H1 (cell line): ENCODE data around the gene TATDN2. TPM values are rescaled to one million over a fixed set of nuclear protein-coding genes. Genes with fewer than 3 reads are reported as not detected.

Source experiments
- CTCF ChIA-PET: fragments of 300-600 bp; sonication (Branson Sonifier 250); formaldehyde crosslinking; loops from one replicate; lab custom pipeline; 2021; ENCODE audit not compliant: partially characterized antibody; lab: Charles Lee
- POLR2A ChIA-PET: fragments of 300-600 bp; sonication (Branson Sonifier 250); formaldehyde crosslinking; loops from one replicate; lab custom pipeline; 2021; ENCODE audit warnings: inconsistent platforms; ENCODE audit not compliant: partially characterized antibody; lab: Charles Lee
- DNase-seq, 2 experiments: peaks; one replicate each; pipeline versions ENCODE4 v3.0.0 to v3.0.0-alpha.2; 2010 to 2022; ENCODE audit warnings: low spot score in 2 of 2, low read depth in 1 of 2, mixed read lengths in 1 of 2
- FAIRE-seq: peaks from 2 replicates; lab custom pipeline; 2011; peaks lifted over from hg19 to GRCh38; lab: Jason Lieb, UNC
- H2AFZ ChIP-seq: 2 replicates; pipeline ENCODE4 v1.8.1; 2012; ENCODE audit warnings: low read length, inconsistent platforms
- H2AK5ac ChIP-seq: 2 replicates; pipeline ENCODE4 v1.6.1; 2013; ENCODE audit warnings: low read depth, low read length
- H2BK120ac ChIP-seq: replicated peaks from 2 replicates; pipeline ENCODE3; 2013; ENCODE audit warnings: low read depth, low read length, inconsistent platforms
- H2BK12ac ChIP-seq: 2 replicates; pipeline ENCODE4 v1.6.1; 2013; ENCODE audit warnings: low read depth, low read length
- H2BK15ac ChIP-seq: 2 replicates; pipeline ENCODE4 v1.6.1; 2013; ENCODE audit warnings: low read length
- H2BK20ac ChIP-seq: 2 replicates; pipeline ENCODE4 v1.6.1; 2013; ENCODE audit warnings: low read length
- H2BK5ac ChIP-seq: 2 replicates; pipeline ENCODE4 v1.6.1; 2013; ENCODE audit warnings: low read depth, low read length
- H3K14ac ChIP-seq: 2 replicates; pipeline ENCODE4 v1.6.1; 2013; ENCODE audit warnings: inconsistent platforms; ENCODE audit not compliant: insufficient read length
- H3K18ac ChIP-seq: 2 replicates; pipeline ENCODE4 v1.6.1; 2013; ENCODE audit warnings: low read length; ENCODE audit errors: extremely low read depth
- H3K23ac ChIP-seq: 2 replicates; pipeline ENCODE4 v1.6.1; 2013; ENCODE audit warnings: inconsistent platforms; ENCODE audit not compliant: insufficient read length
- H3K23me2 ChIP-seq: 2 replicates; pipeline ENCODE4 v1.6.1; 2013; ENCODE audit warnings: low read depth, low read length
- H3K27ac ChIP-seq: 2 replicates; pipeline ENCODE4 v1.6.1; 2011; ENCODE audit warnings: low read depth, low read length, inconsistent platforms
- H3K27me3 ChIP-seq, 4 experiments: replicated peaks in 1 of 4; 1 replicate in 1 of 4; 2 replicates in 3 of 4; pipeline versions ENCODE4 v1.6.1 to v1.8.1; 2011 to 2013; ENCODE audit warnings: low read length in 3 of 4, mild to moderate bottlenecking in 3 of 4, inconsistent platforms in 2 of 4, mixed read lengths in 2 of 4, moderate library complexity in 1 of 4; ENCODE audit not compliant: control insufficient read depth in 3 of 4, insufficient read depth in 3 of 4; ENCODE audit errors: extremely low read depth in 1 of 4
- H3K36me3 ChIP-seq, 4 experiments: 2 replicates each; pipeline versions ENCODE4 v1.6.1 to v1.8.1; 2011 to 2013; ENCODE audit warnings: mild to moderate bottlenecking in 4 of 4, low read length in 3 of 4, moderate library complexity in 2 of 4, control low read depth in 1 of 4, inconsistent platforms in 1 of 4; ENCODE audit not compliant: insufficient read depth in 4 of 4, control insufficient read depth in 2 of 4
- H3K4ac ChIP-seq: replicated peaks from 2 replicates; pipeline ENCODE3; 2013; ENCODE audit warnings: low read length, low read depth, mixed read lengths, inconsistent platforms; ENCODE audit not compliant: insufficient read length
- H3K4me1 ChIP-seq, 4 experiments: replicated peaks in 1 of 4; 1 replicate in 1 of 4; 2 replicates in 3 of 4; pipeline versions ENCODE4 v1.6.1 to v1.8.1; 2011 to 2013; ENCODE audit warnings: low read length in 3 of 4, inconsistent platforms in 2 of 4, mixed read lengths in 1 of 4; ENCODE audit not compliant: insufficient read depth in 4 of 4, control insufficient read depth in 3 of 4
- H3K4me2 ChIP-seq, 2 experiments: 2 replicates each; pipeline versions ENCODE4 v1.6.1 to v1.8.1; 2011 to 2013; ENCODE audit warnings: low read depth in 2 of 2, low read length in 2 of 2, control low read depth in 1 of 2, inconsistent platforms in 1 of 2, mild to moderate bottlenecking in 1 of 2; ENCODE audit not compliant: insufficient read depth in 1 of 2
- H3K4me3 ChIP-seq, 4 experiments: fragments of 200-600, 300-600 bp in 1 of 4; sonication (generic), shearing (Covaris generic), sonication (Bioruptor Twin) in 1 of 4; 2 replicates each; pipeline versions ENCODE4 v1.5.1 to v1.8.1; 2011 to 2016; ENCODE audit warnings: low read length in 4 of 4, low read depth in 3 of 4, control low read depth in 2 of 4, inconsistent platforms in 2 of 4, mild to moderate bottlenecking in 2 of 4, mixed read lengths in 1 of 4, moderate library complexity in 1 of 4; ENCODE audit not compliant: insufficient read depth in 2 of 4; ENCODE audit errors: extremely low read depth in 1 of 4
- H3K56ac ChIP-seq: replicated peaks from 2 replicates; pipeline ENCODE3; 2013; ENCODE audit warnings: low read depth, mild to moderate bottlenecking, mixed read lengths, low read length, inconsistent platforms; ENCODE audit not compliant: insufficient read length
- H3K79me1 ChIP-seq: 2 replicates; pipeline ENCODE4 v1.6.1; 2013; ENCODE audit warnings: low read depth, low read length, control low read depth
- H3K79me2 ChIP-seq, 2 experiments: 2 replicates each; pipeline versions ENCODE4 v1.6.1 to v1.8.1; 2012 to 2013; ENCODE audit warnings: low read length in 2 of 2, mild to moderate bottlenecking in 2 of 2, inconsistent platforms in 1 of 2; ENCODE audit not compliant: insufficient read depth in 2 of 2, control insufficient read depth in 1 of 2
- H3K9ac ChIP-seq, 4 experiments: replicated peaks in 1 of 4; 1 replicate in 1 of 4; 2 replicates in 3 of 4; pipeline versions ENCODE4 v1.6.1 to v1.8.1; 2011 to 2013; ENCODE audit warnings: low read depth in 3 of 4, low read length in 3 of 4, control low read depth in 2 of 4, mild to moderate bottlenecking in 2 of 4, moderate library complexity in 2 of 4, inconsistent platforms in 1 of 4; ENCODE audit errors: extremely low read depth in 1 of 4
- H3K9me3 ChIP-seq, 2 experiments: 2 replicates each; pipeline versions ENCODE4 v1.6.1 to v1.8.1; 2012 to 2013; ENCODE audit warnings: mild to moderate bottlenecking in 2 of 2, moderate library complexity in 2 of 2, control low read depth in 1 of 2, inconsistent platforms in 1 of 2, low read depth in 1 of 2, low read length in 1 of 2, mixed read lengths in 1 of 2; ENCODE audit not compliant: insufficient read depth in 2 of 2
- H4K20me1 ChIP-seq, 2 experiments: replicated peaks in 1 of 2; 2 replicates each; pipeline versions ENCODE3 to v1.8.1; 2011 to 2013; ENCODE audit warnings: inconsistent platforms in 2 of 2, low read length in 2 of 2, mild to moderate bottlenecking in 1 of 2; ENCODE audit not compliant: insufficient read depth in 2 of 2, control insufficient read depth in 1 of 2
- H4K5ac ChIP-seq: 2 replicates; pipeline ENCODE4 v1.6.1; 2013; ENCODE audit warnings: low read length, low read depth, mixed read lengths, inconsistent platforms; ENCODE audit not compliant: insufficient read length
- H4K8ac ChIP-seq: 2 replicates; pipeline ENCODE4 v1.8.0; 2013; ENCODE audit warnings: mild to moderate bottlenecking, moderate library complexity, low read length, inconsistent platforms; ENCODE audit not compliant: insufficient read depth; ENCODE audit errors: extremely low read depth
- H4K91ac ChIP-seq: replicated peaks from 2 replicates; pipeline ENCODE3; 2013; ENCODE audit warnings: low read length, mixed read lengths, inconsistent platforms; ENCODE audit not compliant: insufficient read length
- BCL11A ChIP-seq, 2 experiments: IDR thresholded peaks; one replicate each; pipeline ENCODE4 v1.6.1; 2011; ENCODE audit warnings: low read depth in 2 of 2, low read length in 2 of 2, mild to moderate bottlenecking in 2 of 2
- CBX8 ChIP-seq: fragments of 300-800, 300-1000 bp; sonication (generic); IDR thresholded peaks from 2 replicates; pipeline ENCODE4 v1.7.1; 2016; ENCODE audit warnings: low read depth, low read length, borderline replicate concordance
- CEBPB ChIP-seq: IDR thresholded peaks from 2 replicates; pipeline ENCODE4 v1.6.1; 2012; ENCODE audit warnings: low read depth, low read length
- FOSL1 ChIP-seq: IDR thresholded peaks from 2 replicates; pipeline ENCODE4 v1.6.1; 2011; ENCODE audit warnings: mild to moderate bottlenecking, low read depth, low read length, moderate library complexity; ENCODE audit not compliant: insufficient read depth
- KDM4A ChIP-seq: IDR thresholded peaks from one replicate; pipeline ENCODE4 v1.7.1; 2012; ENCODE audit warnings: low read depth, mild to moderate bottlenecking, moderate library complexity, low read length, inconsistent platforms; ENCODE audit not compliant: severe bottlenecking
- NANOG ChIP-seq: IDR thresholded peaks from 2 replicates; pipeline ENCODE4 v1.6.1; 2011; ENCODE audit warnings: low read length, low read depth, mild to moderate bottlenecking, inconsistent platforms; ENCODE audit not compliant: insufficient read depth, poor library complexity, severe bottlenecking
- POU5F1 ChIP-seq: IDR thresholded peaks from 2 replicates; pipeline ENCODE4 v1.6.1; 2011; ENCODE audit warnings: low read depth, mild to moderate bottlenecking, low read length, moderate library complexity
- SP1 ChIP-seq: IDR thresholded peaks from 2 replicates; pipeline ENCODE4 v1.6.1; 2011; ENCODE audit warnings: low read depth, low read length
- SRF ChIP-seq: IDR thresholded peaks from 2 replicates; pipeline ENCODE4 v1.6.1; 2011; ENCODE audit warnings: mild to moderate bottlenecking, low read depth, low read length, moderate library complexity
- TCF12 ChIP-seq: IDR thresholded peaks from 2 replicates; pipeline ENCODE4 v1.6.1; 2011; ENCODE audit warnings: low read depth, mild to moderate bottlenecking, low read length
- TEAD4 ChIP-seq: IDR thresholded peaks from 2 replicates; pipeline ENCODE4 v1.6.1; 2012; ENCODE audit warnings: low read depth, low read length, inconsistent platforms, mixed read lengths
- YY1 ChIP-seq: IDR thresholded peaks from 2 replicates; pipeline ENCODE4 v1.6.1; 2011; ENCODE audit warnings: low read depth, mild to moderate bottlenecking, low read length
- WGBS, 2 experiments: shearing (Covaris generic) in 1 of 2; methylation state at CpG; one replicate each; pipeline versions ENCODE4 v1.1.6 to v1.1.7; 2013 to 2015; ENCODE audit warnings: low lambda C conversion rate in 2 of 2, mixed read lengths in 2 of 2, inconsistent platforms in 1 of 2, low coverage in 1 of 2, missing lambda C conversion rate in 1 of 2; ENCODE audit not compliant: insufficient replicate concordance in 2 of 2, insufficient coverage in 1 of 2, insufficient read length in 1 of 2; ENCODE audit errors: extremely low coverage in 1 of 2, missing lambda C conversion rate in 1 of 2; 5-methylcytosine and 5-hydroxymethylcytosine counted together
- polyA plus RNA-seq, 7 experiments: library from polyadenylated mRNA; depleted of rRNA in 3 of 7; stranded (reverse) in 5 of 7; unstranded in 2 of 7; fragments of >200 nt in 5 of 7; fragments of 200-250 nt in 2 of 7; gene quantifications; 1 replicate in 5 of 7; 2 replicates in 1 of 7; 4 replicates in 1 of 7; pipeline versions ENCODE4 v1.2.1 to v1.2.3, GENCODE V29; 2011 to 2013; ENCODE audit warnings: missing spikeins in 2 of 7, mixed read lengths in 2 of 7
- total RNA-seq: library from RNA; stranded (reverse); fragmentation: NEBNext Ultra II Directional; extraction: Animal tissue kit (Norgen Biotek cat#: 25700); gene quantifications from 2 replicates; pipeline ENCODE4 v1.2.1, GENCODE V29; 2021

TATDN2 gene
- total and polyA plus RNA-seq, 2 of the 8 experiments (the other 6 are each of a cell fraction or from before 2014, with no cell fraction given): 12.1 to 34.8 TPM

GRCh38 chr3:10278501-10278900, 30.2 kb downstream of the TATDN2 start:
- Histone ChIP-seq H3K4ac (no peak overlapping the region), H3K14ac (no peak overlapping the region), H3K23ac (no peak overlapping the region), H2AFZ (no peak overlapping the region), H2BK20ac (no peak overlapping the region), H3K23me2 (no peaks in the 10 kb centered on the region), H4K5ac (no peak overlapping the region), H3K79me2 (peaks cover 0 to 14% of the 10 kb centered on the region in 2 experiments; a peak in 2 of 4 replicates), H3K4me3 (no peak overlapping the region), H3K9me3 (no peaks in the 10 kb centered on the region), H4K8ac (no peak overlapping the region; the same call in 1 of the 2 replicates), H2BK5ac (no peak overlapping the region), H4K20me1 (peaks cover 0 to 10% of the 10 kb centered on the region in 2 experiments), H2BK120ac (no peak overlapping the region), H3K36me3 (peaks cover 0 to 32% (median 19%) of the 10 kb centered on the region in 4 experiments), H3K79me1 (peaks cover 3% of the 10 kb centered on the region; the same call in 1 of the 2 replicates), H3K27ac (no peak overlapping the region), H3K4me2 (no peak overlapping the region), H2BK15ac (no peak overlapping the region), H3K56ac (no peak overlapping the region), H3K27me3 (no peaks in the 10 kb centered on the region), H3K18ac (no peak overlapping the region), H2BK12ac (no peak overlapping the region), H3K9ac (no peak overlapping the region), H3K4me1 (no peaks in the 10 kb centered on the region), H4K91ac (no peak overlapping the region), H2AK5ac (no peak overlapping the region)
- POLR2A ChIA-PET: no interaction called here
- DNase-seq: no peak
- TF ChIP-seq NANOG (no peak), SP1 (no peak), FOSL1 (no peak), BCL11A (IDR thresholded peaks at IDR 0.05; ENCODE audit: low read depth in 2 of 2, low read length in 2 of 2) (no peak), CEBPB (no peak), KDM4A (no peak), SRF (no peak), YY1 (no peak), TCF12 (no peak), POU5F1 (no peak), TEAD4 (no peak), CBX8 (no peak)
- FAIRE-seq: no peak
- 83% methylated on average over 1 of the region's 1 CpG; no CpG with 5 or more reads in 1 of the 2 experiments for WGBS, 2 experiments
- CTCF ChIA-PET: no interaction called here
